VCaP (cell line): Measurements from ENCODE around the gene HOXB9.

Source experiments
- H3K27ac ChIP-seq: fragments of 450-650 bp; 2 replicates; pipeline ENCODE4 v1.5.1; 2017
- TF ChIP-seq, protein P1 (sequence below): fragments of 450-650 bp; conservative IDR thresholded peaks from 2 replicates; pipeline ENCODE4 v1.5.1; 2017; ENCODE audit warnings: mild to moderate bottlenecking, moderate library complexity

The HOXB9 gene

DNA sequence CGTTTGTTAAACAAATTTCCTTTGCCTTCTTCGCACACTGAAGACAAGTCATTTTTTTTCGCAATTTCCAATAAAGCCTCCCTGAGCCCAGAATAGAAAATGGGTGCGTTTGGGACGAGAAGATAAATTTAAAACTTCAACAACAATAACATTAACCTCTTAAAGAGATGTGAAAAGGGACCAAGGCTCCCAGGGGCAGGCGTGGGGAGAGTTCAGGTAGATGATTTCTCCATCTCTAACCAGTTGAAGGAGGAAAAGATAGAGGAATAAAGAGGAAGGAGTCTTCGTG lies 46.7 kb downstream of the HOXB9 start:
- TF ChIP-seq, protein P1, sequence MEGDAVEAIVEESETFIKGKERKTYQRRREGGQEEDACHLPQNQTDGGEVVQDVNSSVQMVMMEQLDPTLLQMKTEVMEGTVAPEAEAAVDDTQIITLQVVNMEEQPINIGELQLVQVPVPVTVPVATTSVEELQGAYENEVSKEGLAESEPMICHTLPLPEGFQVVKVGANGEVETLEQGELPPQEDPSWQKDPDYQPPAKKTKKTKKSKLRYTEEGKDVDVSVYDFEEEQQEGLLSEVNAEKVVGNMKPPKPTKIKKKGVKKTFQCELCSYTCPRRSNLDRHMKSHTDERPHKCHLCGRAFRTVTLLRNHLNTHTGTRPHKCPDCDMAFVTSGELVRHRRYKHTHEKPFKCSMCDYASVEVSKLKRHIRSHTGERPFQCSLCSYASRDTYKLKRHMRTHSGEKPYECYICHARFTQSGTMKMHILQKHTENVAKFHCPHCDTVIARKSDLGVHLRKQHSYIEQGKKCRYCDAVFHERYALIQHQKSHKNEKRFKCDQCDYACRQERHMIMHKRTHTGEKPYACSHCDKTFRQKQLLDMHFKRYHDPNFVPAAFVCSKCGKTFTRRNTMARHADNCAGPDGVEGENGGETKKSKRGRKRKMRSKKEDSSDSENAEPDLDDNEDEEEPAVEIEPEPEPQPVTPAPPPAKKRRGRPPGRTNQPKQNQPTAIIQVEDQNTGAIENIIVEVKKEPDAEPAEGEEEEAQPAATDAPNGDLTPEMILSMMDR = no peak
- H3K27ac ChIP-seq = no peak overlapping the region

DNA sequence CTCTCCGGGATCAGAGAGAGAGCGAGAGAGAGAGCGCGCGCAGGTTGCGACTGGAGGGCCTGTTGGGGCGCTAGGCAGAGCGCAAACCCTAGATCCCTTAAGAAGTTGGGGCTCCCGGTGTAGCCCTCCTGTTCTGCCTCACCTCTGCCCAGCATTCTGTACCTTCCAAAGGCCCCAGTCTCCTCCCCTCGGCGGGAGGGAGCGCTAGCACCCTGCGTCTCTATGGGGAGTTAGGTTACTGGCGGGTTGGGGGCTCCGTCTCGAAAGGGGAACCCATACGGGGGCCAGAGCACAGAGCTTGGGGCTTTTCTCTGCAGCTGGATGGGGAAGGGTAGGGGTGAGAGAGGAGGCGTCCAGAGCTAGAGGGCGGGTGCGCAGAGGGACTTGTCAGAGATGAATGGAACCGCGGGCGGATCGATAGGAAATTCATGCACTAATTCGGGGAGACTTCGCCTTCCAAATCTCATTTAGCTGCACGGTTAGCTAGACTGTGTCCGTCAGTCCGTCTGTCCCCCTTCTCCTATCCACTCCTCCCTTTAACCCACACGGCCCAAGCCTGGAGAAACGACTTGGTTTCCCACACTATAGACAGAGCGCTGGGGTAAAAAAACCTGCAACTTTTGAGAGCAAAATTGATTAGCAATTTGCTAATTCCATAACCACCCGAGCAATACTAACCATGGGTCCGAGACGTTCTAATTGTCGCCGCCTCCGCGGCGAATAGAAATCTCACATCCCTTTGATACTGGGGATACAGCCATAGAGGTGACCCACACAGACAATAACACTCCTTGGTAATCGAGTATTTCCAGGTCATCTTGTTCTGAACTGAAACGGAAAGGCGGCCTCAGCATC lies 47.3 kb downstream of the HOXB9 start:
- H3K27ac ChIP-seq = no peak overlapping the region

DNA sequence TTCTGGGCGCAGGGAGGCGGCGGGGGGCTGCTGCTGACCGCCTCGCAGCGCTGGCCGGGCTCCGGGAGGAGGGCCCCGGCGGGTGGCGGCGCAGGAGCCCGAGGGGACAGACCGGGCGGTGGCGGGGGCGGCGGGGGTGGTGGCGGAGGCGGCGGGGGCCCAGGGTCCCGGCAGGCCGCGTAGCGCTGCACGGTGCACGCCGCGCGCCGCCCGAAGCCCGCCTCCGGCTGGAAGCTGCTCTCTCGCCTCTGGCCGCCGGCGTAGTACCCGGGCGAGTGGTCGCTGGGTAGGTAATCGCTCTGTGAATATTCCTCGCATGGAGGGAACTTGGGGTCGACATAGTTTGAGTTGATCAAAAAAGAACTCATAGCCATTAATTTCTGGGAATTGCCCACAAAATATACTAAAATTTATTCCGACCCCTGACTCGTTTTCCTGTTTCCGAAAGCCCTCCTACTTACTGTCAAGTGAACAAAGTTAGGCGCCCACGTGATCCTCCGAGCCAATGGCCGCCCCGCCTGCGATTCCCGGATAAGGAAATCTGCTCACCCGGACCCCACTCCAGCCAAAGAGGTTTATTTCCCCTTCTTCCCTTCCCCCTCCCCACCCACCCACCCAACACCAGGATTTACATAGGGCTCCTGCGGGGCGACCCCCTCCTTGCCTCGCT lies 48.1 kb downstream of the HOXB9 start, which contains the start of gene HOXB4:
Gene HOXB4, minus strand, starts transcription at position 405 of the 670 bp plus-strand sequence. Its CDS starts 31 bp downstream, at position 374.
- no peak within 1 kb of the TSS for H3K27ac ChIP-seq
- TF ChIP-seq, protein P1 = no peak

More for the DNA sequence above, 47.3 kb downstream of the HOXB9 start:
- TF ChIP-seq, protein P1 = no peak

DNA sequence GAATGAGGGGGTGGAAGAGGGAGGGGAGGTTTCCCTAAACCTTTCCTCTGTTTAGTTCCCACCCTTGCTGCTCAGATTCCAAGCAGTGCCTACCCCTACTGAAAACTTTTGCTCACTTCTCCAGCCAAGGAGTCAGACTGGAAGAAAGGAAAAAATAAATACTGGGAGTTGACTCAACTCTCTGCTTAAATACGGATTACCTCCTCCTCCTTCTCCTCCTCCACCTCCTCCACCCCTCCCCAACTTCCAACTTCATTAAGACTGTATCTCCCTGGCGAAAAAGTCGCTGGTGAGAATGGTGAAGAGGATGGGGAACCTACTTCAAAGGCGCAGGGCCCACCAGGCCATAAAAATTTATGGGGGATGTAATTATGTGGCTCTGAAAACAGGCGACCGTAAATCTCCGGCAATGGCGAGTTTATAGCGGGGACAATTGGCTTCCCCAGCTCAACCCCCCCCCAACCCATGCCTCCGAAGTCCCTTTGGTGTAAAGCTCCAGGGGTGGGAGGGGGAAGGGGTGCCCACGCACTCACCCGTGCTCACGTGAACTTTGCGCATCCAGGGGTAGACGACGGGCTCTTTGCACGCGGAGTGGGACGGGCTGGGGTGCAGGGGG lies 48.7 kb downstream of the HOXB9 start:
- TF ChIP-seq, protein P1 = no peak
- H3K27ac ChIP-seq = no peak overlapping the region

DNA sequence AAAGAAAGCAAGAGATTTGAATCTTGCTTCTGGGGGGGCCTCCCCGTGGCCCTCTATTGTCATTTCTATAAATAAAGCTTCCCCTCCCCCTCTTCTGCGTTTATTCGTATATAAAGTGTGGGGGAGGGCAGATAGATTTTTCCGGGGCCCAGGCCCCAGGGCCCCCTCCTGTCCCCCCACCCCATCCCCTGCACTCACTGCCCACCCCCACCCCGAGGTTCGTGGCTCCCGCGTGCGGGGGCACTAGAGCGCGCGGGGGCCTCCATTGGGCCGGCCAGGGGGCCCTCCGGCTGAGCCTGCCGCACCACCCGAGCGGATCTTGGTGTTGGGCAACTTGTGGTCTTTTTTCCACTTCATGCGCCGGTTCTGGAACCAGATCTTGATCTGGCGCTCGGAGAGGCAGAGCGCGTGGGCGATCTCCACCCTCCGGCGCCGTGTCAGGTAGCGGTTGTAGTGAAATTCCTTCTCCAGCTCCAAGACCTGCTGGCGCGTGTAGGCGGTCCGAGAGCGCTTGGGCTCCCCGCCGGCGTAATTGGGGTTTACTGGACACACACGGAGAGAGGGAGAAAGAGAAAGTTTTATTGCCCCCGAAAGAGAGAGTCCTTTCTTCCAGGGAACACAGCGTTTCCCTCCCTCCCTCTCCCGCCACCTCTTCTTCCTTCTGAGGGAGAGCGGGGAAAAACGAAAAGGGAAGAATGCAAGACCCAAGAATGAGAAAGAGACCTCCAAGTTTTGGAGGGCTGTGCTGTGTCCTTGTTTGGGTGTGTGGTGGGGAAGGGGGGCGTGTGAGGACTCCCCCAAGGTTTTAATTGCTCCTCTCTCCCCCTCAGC lies 49.5 kb downstream of the HOXB9 start:
- TF ChIP-seq, protein P1 = no peak
- no peak overlapping the region for H3K27ac ChIP-seq

DNA sequence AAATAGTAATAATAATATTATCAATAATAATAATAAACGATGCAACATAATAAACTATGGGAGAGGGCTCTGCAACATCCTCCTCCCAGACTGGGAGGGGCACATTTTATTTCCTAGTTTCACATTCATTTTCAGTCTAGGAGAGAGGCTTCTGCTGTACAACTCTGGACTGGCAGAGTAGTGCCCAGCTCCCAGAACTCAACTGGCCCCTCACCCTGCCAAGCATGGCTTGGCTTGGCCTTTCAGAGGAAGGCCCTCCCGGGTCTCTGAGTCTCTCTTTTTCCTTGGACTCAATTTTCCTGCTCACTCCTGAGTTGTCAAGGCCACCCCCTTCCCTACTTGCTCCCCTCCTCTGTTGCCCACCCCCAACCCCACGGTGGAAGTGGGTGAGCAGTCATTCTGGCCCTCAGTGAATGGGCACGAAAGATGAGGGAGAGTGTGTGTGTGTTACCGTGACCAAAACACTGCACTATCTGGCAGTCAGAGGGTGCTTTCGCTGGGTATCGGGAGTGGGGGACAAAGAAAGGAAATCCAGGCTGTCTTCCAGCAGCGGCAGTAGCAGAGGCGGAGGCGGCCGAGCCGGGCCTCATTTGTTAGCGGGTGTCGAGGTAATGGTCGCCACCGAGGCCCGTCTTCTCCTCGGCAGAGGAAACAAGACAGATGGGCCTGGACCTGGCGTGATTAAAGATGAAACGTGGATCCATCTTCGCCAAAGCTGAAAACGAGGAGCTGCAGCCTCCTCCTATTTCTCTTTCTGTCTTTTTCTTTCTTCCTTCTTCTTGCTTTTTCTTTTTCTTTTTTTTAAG lies 50.3 kb downstream of the HOXB9 start:
- TF ChIP-seq, protein P1 = no peak
- no peak overlapping the region for H3K27ac ChIP-seq
